ENCODE measurements around the gene PCDHA1. TPM values are rescaled to one million over a fixed set of nuclear protein-coding genes. Genes with fewer than 3 reads are reported as not detected.
"Not testable (repeated sequence)": the region's sequence is repeated elsewhere in the genome, so short reads cannot be mapped to it uniquely, and the experiment has no call there.

The PCDHA1 gene
- total RNA-seq, 1 experiment from 2014 or later, result not detected

- DNase-seq, result no peak
- Histone ChIP-seq H3K4me3 (ENCODE audit: low read depth, low read length) (no peak overlapping the region), H3K9me3 (peaks cover 27% of the 10 kb centered on the region), H3K4me1 (no peaks in the 10 kb centered on the region), H3K27me3 (replicated peaks; ENCODE audit: control insufficient read depth, insufficient read depth, low read length) (no peaks in the 10 kb centered on the region), H3K36me3 (ENCODE audit: control insufficient read depth, insufficient read depth, low read length) (no peaks in the 10 kb centered on the region)
- Mint-ChIP-seq H3K4me3 (ENCODE audit: unreplicated experiment) (no peak overlapping the region), H3K4me1 (ENCODE audit: low read depth, unreplicated experiment) (no peaks in the 10 kb centered on the region), H3K27ac (ENCODE audit: unreplicated experiment) (no peak overlapping the region), H3K27me3 (ENCODE audit: insufficient read depth, unreplicated experiment) (no peaks in the 10 kb centered on the region), H3K36me3 (ENCODE audit: insufficient read depth, unreplicated experiment) (no peaks in the 10 kb centered on the region), H3K9me3 (ENCODE audit: unreplicated experiment) (peaks cover 72% of the 10 kb centered on the region)
- CTCF ChIA-PET, result no interaction called here
- intact Hi-C loops (cut with micrococcal nuclease; ENCODE audit: unreplicated experiment), result no loop called here
- TF ChIP-seq, protein P1, sequence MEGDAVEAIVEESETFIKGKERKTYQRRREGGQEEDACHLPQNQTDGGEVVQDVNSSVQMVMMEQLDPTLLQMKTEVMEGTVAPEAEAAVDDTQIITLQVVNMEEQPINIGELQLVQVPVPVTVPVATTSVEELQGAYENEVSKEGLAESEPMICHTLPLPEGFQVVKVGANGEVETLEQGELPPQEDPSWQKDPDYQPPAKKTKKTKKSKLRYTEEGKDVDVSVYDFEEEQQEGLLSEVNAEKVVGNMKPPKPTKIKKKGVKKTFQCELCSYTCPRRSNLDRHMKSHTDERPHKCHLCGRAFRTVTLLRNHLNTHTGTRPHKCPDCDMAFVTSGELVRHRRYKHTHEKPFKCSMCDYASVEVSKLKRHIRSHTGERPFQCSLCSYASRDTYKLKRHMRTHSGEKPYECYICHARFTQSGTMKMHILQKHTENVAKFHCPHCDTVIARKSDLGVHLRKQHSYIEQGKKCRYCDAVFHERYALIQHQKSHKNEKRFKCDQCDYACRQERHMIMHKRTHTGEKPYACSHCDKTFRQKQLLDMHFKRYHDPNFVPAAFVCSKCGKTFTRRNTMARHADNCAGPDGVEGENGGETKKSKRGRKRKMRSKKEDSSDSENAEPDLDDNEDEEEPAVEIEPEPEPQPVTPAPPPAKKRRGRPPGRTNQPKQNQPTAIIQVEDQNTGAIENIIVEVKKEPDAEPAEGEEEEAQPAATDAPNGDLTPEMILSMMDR (IDR thresholded peaks at IDR 0.05; ENCODE audit: insufficient read depth in 1 of 2, low read depth in 1 of 2, low read length in 1 of 2, severe bottlenecking in 1 of 2, unreplicated experiment in 1 of 2), result no peak
- POLR2A ChIA-PET, result no interaction called here
- no TSS peak for BruUV-seq (replicated peaks)
Observed at GRCh38 chr5:140780512-140780911, 5.4 kb upstream of the PCDHA1 start.

DNA sequence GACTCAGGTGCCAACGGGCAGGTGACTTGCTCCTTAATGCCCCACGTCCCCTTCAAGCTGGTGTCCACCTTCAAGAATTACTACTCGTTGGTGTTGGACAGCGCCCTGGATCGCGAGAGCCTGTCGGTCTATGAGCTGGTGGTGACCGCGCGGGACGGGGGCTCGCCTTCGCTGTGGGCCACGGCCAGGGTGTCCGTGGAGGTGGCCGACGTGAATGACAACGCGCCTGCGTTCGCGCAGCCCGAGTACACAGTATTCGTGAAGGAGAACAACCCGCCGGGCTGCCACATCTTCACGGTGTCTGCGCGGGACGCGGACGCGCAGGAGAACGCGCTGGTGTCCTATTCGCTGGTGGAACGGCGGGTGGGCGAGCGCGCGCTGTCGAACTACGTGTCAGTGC lies 1.5 kb downstream of the PCDHA1 start:
- H3K27me3 ChIP-seq (replicated peaks; ENCODE audit: control insufficient read depth, insufficient read depth, low read length); H3K4me3 Mint-ChIP-seq (ENCODE audit: unreplicated experiment); H3K36me3 ChIP-seq (ENCODE audit: control insufficient read depth, insufficient read depth, low read length); H3K4me1 Mint-ChIP-seq (ENCODE audit: low read depth, unreplicated experiment); H3K27me3 Mint-ChIP-seq (ENCODE audit: insufficient read depth, unreplicated experiment); DNase-seq; H3K36me3 Mint-ChIP-seq (ENCODE audit: insufficient read depth, unreplicated experiment); H3K4me3 ChIP-seq (ENCODE audit: low read depth, low read length); BruUV-seq (replicated peaks); POLR2A ChIA-PET; H3K27ac Mint-ChIP-seq (ENCODE audit: unreplicated experiment); intact Hi-C loops (cut with micrococcal nuclease; ENCODE audit: unreplicated experiment); H3K4me1 ChIP-seq; CTCF ChIA-PET: not testable (repeated sequence)
- H3K9me3 ChIP-seq, result peaks cover 17% of the 10 kb centered on the region; the same call in 1 of the 2 replicates
- peaks cover 22% of the 10 kb centered on the region for H3K9me3 Mint-ChIP-seq (ENCODE audit: unreplicated experiment)

DNA sequence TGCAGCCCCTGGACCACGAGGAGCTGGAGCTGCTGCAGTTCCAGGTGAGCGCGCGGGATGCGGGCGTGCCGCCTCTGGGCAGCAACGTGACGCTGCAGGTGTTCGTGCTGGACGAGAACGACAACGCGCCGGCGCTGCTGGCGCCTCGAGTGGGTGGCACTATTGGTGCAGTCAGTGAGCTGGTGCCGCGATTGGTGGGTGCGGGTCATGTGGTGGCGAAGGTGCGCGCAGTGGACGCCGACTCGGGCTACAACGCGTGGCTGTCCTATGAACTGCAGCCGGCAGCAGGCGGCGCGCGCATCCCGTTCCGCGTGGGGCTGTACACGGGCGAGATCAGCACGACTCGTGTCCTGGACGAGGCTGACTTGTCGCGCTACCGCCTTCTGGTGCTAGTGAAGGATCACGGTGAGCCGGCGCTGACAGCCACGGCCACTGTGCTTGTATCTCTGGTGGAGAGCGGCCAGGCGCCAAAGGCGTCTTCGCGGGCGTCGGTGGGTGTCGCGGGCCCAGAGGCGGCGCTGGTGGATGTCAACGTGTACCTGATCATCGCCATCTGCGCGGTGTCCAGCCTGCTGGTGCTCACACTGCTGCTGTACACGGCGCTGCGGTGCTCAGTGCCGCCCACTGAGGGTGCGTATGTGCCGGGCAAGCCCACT lies 2.0 kb downstream of the PCDHA1 start:
- H3K36me3 Mint-ChIP-seq (ENCODE audit: insufficient read depth, unreplicated experiment); CTCF ChIA-PET; DNase-seq; H3K4me3 ChIP-seq (ENCODE audit: low read depth, low read length); H3K36me3 ChIP-seq (ENCODE audit: control insufficient read depth, insufficient read depth, low read length); H3K4me1 ChIP-seq; intact Hi-C loops (cut with micrococcal nuclease; ENCODE audit: unreplicated experiment); H3K27ac Mint-ChIP-seq (ENCODE audit: unreplicated experiment); H3K4me3 Mint-ChIP-seq (ENCODE audit: unreplicated experiment); H3K27me3 ChIP-seq (replicated peaks; ENCODE audit: control insufficient read depth, insufficient read depth, low read length); H3K4me1 Mint-ChIP-seq (ENCODE audit: low read depth, unreplicated experiment); POLR2A ChIA-PET; H3K27me3 Mint-ChIP-seq (ENCODE audit: insufficient read depth, unreplicated experiment); BruUV-seq (replicated peaks): not testable (repeated sequence)
- H3K9me3 ChIP-seq, result peaks cover 16% of the 10 kb centered on the region; the same call in 1 of the 2 replicates
- H3K9me3 Mint-ChIP-seq (ENCODE audit: unreplicated experiment), result peaks cover 25% of the 10 kb centered on the region

DNA sequence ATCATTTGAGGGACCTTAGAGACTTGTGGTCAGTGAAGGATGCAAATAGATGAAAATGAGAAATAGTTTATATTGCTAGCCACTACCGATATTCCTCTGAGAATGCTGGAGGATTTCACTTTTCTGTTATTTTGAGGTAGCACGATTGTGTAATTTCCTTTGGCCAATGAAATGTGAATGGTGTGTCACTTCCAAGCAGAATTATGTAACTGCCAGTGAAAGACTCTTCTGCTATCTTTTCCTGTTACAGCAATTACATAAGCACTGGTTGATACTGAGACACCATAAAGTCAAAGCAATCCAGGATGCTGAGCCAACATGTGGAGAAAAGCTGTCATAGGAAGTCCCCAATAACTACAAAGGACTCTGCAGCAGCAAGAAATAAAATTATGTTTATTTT lies 5.1 kb downstream of the PCDHA1 start:
- Histone ChIP-seq H3K4me3 (ENCODE audit: low read depth, low read length) (no peak overlapping the region), H3K9me3 (peaks cover 11% of the 10 kb centered on the region; the same call in 1 of the 2 replicates), H3K36me3 (ENCODE audit: control insufficient read depth, insufficient read depth, low read length) (no peaks in the 10 kb centered on the region), H3K27me3 (replicated peaks; ENCODE audit: control insufficient read depth, insufficient read depth, low read length) (no peaks in the 10 kb centered on the region), H3K4me1 (no peaks in the 10 kb centered on the region)
- ChIA-PET CTCF (no interaction called here), POLR2A (no interaction called here)
- BruUV-seq (replicated peaks), result no TSS peak
- no peak for DNase-seq
- Mint-ChIP-seq H3K36me3 (ENCODE audit: insufficient read depth, unreplicated experiment) (no peaks in the 10 kb centered on the region), H3K27me3 (ENCODE audit: insufficient read depth, unreplicated experiment) (no peaks in the 10 kb centered on the region), H3K4me3 (ENCODE audit: unreplicated experiment) (no peak overlapping the region), H3K9me3 (ENCODE audit: unreplicated experiment) (peaks cover 16% of the 10 kb centered on the region), H3K27ac (ENCODE audit: unreplicated experiment) (no peak overlapping the region), H3K4me1 (ENCODE audit: low read depth, unreplicated experiment) (no peaks in the 10 kb centered on the region)
- TF ChIP-seq, protein P1 (IDR thresholded peaks at IDR 0.05; ENCODE audit: insufficient read depth in 1 of 2, low read depth in 1 of 2, low read length in 1 of 2, severe bottlenecking in 1 of 2, unreplicated experiment in 1 of 2), result no peak
- intact Hi-C loops (cut with micrococcal nuclease; ENCODE audit: unreplicated experiment), result no loop called here

Data from Caco-2 (cell line).